Left lobe of liver (tissue), 2 donors: Measurements from ENCODE around the gene ARHGAP33. TPM values are rescaled to one million over a fixed set of nuclear protein-coding genes. Genes with fewer than 3 reads are reported as not detected.
"Not testable (repeated sequence)": the region's sequence is repeated elsewhere in the genome, so short reads cannot be mapped to it uniquely, and the experiment has no call there.

Experiments used
- ATAC-seq: fragments of 200-7000 bp; cut with Tn5 transposase; one replicate; pipeline ENCODE4 v1.9.1; 2020; ENCODE audit warnings: mild to moderate bottlenecking, moderate library complexity
- DNase-seq: peaks from one replicate; pipeline ENCODE4 v3.0.0-alpha.2; 2020; ENCODE audit warnings: low spot score
- total RNA-seq: library from RNA; stranded (reverse); gene quantifications from one replicate; pipeline ENCODE4 v1.2.1, GENCODE V29; 2021
- donor health status: DM: no; HTN: no; CAD: no; lungs with moderate emphysema.
- donor health status: DM: no; HTN: yes; CAD: no.

Gene ARHGAP33
- total RNA-seq, 1 donor from 2014 or later, result 3.6 TPM

DNA sequence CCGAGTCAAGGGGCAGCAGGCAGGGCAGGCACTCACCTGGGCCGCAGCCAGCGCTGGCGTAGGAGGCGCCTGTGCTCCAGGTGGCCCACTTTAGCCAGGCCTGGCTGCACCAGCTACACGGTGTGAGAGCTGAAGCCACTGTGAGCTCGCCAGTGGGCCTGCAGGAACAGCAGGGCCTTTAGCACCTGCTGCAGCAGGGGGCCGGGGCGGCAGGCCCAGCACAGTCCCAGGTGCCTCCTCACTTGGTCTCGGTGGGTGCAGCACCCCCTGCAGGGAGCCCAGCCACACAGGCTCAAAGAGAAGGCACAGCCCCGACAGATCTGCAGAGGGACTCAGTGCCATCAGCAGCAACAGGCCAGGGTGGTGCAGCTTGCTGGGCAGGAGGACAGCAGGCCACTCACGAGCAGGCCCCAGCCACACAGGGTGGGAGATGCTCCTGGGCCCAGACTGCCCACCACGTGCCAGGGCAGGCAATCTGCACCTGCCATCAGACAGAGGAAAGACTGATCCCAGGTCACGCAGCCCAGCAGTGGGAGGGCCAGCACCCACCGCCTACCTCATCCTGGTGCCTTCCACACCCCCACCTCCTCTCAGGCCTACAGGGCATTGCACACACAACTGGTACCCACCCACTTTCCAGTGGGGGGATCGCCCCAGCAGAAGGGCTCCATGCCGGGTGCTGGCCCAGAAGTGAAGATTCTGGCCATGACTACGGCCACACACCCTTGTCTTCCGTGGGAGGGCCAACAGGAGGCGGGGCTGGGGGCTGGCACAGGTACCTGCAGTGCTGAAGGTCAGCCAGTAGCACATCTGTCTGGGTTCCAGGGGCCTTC is 15.8 kb downstream of the ARHGAP33 start:
- DNase-seq (no peak), ATAC-seq (peak; percentile 70)

- DNase-seq (no peak), ATAC-seq (no peak)
Observed at GRCh38 chr19:35791814-35792279, 16.5 kb downstream of the ARHGAP33 start.

- DNase-seq (no peak), ATAC-seq (no peak)
Observed at GRCh38 chr19:35792312-35792711, 16.9 kb downstream of the ARHGAP33 start.

DNA sequence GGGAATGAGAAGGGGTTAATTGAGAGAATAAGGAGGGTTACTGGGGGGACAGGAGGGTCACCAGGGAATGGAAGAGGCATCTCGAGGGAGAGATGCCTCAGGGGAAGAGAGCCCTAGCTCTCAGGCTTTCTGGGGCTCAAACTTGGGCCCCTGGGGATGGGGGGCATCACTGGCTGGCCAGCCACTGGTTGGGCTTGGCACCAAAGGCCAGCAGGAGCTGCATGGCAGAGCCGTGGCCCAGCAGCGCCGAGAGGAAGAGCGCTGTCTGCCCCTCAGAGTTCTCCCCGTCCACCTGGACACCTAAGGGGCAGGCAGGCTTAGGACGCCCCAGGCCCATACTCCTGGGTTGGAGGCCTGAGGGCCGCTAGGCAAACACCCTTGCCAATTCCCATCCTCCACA is 17.5 kb downstream of the ARHGAP33 start:
- ATAC-seq, result no peak
- no peak for DNase-seq

DNA sequence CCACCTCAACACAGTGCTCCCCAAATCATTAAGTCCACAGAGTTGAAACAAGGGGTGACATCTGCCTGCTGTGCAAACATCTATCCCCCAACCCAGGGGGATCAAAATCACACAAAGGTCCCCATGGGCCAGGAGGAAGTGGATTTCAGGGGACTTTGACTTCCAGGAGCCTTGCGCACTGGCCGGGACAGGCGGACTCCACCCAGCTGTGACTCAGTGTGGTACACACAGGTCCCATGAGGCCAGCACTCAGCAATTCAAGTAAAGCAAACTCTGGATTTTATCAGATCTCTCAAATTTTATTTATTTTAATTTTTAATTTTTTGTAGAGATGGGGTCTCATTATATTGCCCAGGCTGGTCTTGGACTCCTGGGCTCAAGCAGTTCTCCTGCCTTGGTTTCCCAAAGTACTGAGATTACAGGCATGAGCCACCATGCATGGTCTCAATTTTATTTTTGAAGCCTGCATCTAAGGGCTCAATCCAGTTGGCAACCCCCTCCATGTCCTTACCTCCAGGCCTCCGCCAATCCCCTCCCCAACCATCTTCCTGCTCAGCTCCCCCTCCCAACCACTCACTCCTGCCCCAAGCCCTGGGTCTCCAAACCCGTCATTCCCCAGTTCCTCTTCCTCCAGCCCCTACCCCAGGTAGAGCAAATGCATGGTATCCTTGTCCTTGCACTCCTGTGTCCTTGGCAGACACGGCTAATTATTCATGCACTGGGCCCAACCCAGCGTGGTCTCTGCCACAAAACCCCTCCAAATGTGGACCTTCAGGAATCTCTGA is 18.2 kb downstream of the ARHGAP33 start:
- ATAC-seq (no peak), DNase-seq (no peak)

GRCh38 chr19:35795564-35795963 is 20.2 kb downstream of the ARHGAP33 start:
- not testable (repeated sequence) for DNase-seq, ATAC-seq

- peak; percentile 33 for ATAC-seq
- no peak for DNase-seq
Observed at GRCh38 chr19:35796645-35797542, 21.5 kb downstream of the ARHGAP33 start.

GRCh38 chr19:35797663-35798062 is 22.3 kb downstream of the ARHGAP33 start:
- ATAC-seq (peak; percentile 76), DNase-seq (no peak)

GRCh38 chr19:35801828-35802227 is 26.5 kb downstream of the ARHGAP33 start:
- DNase-seq (no peak), ATAC-seq (no peak)

DNA sequence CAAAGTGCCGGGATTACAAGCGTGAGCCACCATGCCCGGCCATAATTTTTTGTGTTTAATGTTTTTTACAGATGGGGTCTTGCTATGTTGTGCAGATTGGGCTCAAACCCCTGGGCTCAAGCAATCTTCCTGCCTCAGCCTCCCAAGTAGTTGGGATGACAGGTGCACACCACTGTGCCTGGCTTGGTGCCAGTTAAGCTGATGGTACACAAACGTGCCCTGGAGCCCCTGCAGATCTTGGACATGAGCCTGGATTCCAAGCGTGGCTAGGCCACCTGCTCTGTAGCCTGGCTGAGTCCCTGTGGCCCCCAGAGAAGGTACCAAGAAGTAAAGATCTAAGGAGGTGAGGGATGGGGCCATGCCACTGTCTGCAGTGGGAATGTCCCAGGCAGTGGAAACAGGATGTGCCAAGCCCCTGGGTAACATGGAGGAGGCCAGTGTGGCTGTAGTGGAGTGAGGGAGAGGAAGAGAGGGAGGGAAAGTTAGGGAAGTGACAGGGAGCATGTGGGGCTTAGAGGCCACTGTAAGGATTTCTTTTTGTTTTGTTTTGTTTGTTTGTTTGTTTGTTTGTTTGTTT is 30.2 kb downstream of the ARHGAP33 start:
- ATAC-seq, result no peak
- DNase-seq, result no peak

GRCh38 chr19:35806597-35806996 is 31.2 kb downstream of the ARHGAP33 start:
- ATAC-seq, result peak; percentile 6

DNA sequence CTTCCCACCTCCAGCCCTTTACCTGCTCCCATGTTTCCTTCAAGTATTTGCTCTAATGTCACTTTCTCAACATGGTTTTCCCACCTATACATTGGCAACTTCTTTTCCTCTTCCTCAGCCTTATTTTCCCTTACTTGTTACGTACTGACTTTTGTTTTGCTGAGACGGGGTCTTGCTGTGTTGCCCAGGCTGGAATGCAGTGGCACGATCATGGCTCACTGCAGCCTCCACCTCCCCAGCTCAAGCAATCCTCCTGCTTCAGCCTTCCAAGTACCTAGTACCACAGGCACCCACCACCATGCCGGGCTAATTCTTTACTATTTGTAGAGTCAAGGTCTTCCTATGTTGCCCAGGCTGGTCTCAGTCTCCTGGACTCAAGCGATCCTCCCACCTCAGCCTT is 32.3 kb downstream of the ARHGAP33 start:
- no peak for ATAC-seq
- DNase-seq, result no peak

More at GRCh38 chr19:35806597-35806996, 31.2 kb downstream of the ARHGAP33 start:
- DNase-seq, result no peak

DNA sequence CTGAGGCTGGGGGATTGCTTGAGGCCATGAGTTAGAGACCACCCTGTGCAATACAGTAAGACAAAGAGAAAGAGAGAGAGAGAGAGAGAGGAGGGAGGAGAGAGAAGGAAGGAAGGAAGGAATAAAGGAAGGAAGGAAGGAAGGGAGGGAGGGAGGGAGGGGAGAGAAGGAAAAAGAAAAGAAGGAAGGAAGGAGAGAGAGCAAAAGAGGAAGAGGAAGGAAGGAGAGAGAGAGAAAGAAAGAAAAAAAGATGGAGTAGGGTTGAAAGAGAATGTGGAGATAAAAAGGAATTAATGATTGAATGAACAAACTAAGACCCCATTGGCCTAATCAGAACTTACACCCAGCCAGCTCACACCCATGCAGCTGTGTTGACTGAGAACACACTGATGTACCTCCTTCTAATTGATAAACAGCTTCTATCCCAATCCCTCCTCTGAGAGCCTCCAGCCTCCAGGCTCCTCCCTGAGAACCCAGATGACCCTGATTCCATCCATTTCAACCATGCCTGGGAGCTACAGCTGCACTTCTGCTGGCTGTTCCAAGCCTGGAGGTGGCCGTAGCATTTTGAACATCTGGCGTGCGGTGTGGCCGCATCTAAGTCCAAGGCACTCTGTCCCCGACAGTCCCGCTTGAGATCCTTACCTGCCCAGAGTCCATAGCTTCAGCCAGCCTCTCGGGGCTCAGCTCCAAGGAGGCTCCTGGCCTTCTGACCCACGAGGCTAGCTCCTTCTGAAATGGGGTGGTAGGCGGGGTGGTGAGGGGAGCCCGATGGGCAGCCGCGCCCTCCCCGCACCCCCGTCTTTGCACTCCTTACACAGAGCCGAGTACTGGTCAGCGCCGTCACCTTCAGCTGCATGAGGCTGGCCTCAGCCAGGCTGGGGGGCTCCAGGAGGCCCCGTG is 36.2 kb downstream of the ARHGAP33 start:
- no peak for DNase-seq

GRCh38 chr19:35812220-35813042 is 37.1 kb downstream of the ARHGAP33 start, which contains the start of gene PRODH2:
Gene PRODH2, minus strand, starts transcription at chr19:35812845. Its CDS starts 40 bp downstream, at chr19:35812805.
- DNase-seq (peak; percentile 87), ATAC-seq (peak; percentile 91)

More for the DNA sequence above, 36.2 kb downstream of the ARHGAP33 start:
- peak; percentile 69 for ATAC-seq

DNA sequence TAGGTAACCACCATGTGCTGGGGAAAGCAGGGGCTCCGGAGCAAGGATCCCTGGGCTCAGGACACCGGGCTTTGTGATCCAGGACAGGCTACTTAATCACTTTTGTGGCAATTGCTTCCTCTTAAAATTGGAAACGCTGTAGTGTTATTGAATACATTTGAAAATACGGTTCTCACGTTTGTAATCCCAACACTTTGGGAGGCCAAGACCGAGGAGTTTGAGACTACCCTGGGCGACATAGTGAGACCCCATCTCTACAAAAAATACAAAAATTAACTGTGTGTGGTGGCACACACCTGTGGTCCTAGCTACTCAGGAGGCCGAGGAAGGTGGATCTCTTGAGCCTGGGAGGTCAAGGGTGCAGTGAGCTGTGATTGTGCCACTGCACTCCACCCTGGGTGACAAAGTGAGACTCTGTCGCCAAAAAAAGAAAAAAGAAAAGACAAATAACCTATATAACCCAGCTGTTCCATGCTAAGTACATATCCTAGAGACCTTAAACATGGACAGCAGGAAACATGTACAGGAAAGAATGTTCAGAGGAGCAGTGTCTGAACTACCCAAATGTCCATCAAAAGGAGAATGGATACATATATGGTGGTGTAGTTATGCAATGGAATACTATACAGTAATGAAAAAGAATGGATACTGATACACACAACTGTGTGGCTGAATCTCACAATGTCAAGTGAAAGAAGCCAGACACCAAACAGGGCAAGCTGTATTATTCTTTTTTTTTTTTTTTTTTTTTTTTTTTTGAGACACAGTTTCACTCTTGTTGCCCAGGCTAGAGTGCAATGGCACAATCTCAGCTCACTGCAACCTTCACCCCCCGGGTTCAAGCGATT is 37.9 kb downstream of the ARHGAP33 start:
- DNase-seq (no peak), ATAC-seq (peak; percentile 2)

DNA sequence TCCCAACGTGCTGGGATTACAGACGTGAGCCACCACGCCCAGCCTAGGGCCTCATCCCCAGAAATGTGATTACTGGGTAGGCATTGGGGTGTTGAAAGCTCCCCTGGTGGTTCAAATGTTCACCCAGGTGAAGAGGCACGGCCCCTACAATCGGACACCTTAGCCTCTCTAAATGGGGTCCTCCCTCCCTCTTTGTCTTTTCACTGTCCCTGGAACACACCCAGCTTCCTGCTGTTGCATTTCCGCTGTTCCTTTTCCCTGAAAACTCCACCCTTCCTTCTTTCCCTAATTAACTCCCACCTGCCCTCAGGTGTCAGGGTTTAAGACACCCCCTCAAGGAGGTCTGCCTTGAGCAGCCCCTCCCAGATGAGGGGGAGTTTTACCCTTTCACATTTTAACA is 40.9 kb downstream of the ARHGAP33 start:
- no peak for ATAC-seq
- DNase-seq, result no peak

DNA sequence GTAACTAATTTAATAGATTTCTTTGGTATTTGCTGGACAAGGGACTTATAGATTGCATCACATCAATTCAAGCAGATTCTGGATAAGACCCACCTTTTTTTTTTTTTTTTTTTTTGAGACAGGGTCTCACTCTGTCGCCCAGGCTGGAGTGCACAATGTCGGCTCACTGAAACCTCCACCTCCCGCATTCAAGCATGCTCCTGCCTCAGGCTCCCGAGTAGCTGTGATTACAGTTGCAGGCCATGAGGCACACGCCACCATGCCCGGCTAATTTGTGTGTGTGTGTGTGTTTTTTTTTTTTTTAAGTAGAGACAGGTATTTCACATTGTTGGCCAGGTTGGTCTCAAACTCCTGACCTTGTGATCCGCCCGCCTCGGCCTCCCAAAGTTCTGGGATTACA is 41.5 kb downstream of the ARHGAP33 start:
- ATAC-seq, result no peak

More for the DNA sequence above, 41.5 kb downstream of the ARHGAP33 start:
- DNase-seq, result no peak
